Neuronal stem cell (in vitro differentiated cells): ENCODE measurements around the gene LGR4.

Experiments
- DNase-seq: peaks from one replicate; pipeline ENCODE4 v3.0.0-alpha.2; 2013; ENCODE audit warnings: low spot score
- H2AFZ ChIP-seq: one replicate; pipeline ENCODE4 v1.6.1; 2013; ENCODE audit warnings: mild to moderate bottlenecking, low read length, inconsistent platforms
- H2AK5ac ChIP-seq: 2 replicates; pipeline ENCODE4 v1.6.1; 2013; ENCODE audit warnings: low read depth, mild to moderate bottlenecking, inconsistent platforms, low read length, moderate library complexity, mixed read lengths
- H2BK120ac ChIP-seq: 2 replicates; pipeline ENCODE4 v1.6.1; 2013; ENCODE audit warnings: low read depth, mild to moderate bottlenecking, inconsistent platforms, low read length, moderate library complexity, mixed read lengths
- H2BK12ac ChIP-seq: one replicate; pipeline ENCODE4 v1.6.1; 2013; ENCODE audit warnings: low read length, inconsistent platforms
- H2BK15ac ChIP-seq: 2 replicates; pipeline ENCODE4 v1.6.1; 2013; ENCODE audit warnings: mild to moderate bottlenecking, low read length, inconsistent platforms, mixed read lengths
- H2BK5ac ChIP-seq: one replicate; pipeline ENCODE4 v1.6.1; 2013; ENCODE audit warnings: inconsistent platforms, mild to moderate bottlenecking, low read length, moderate library complexity
- H3K14ac ChIP-seq: one replicate; pipeline ENCODE4 v1.6.1; 2013; ENCODE audit warnings: low read length, inconsistent platforms
- H3K18ac ChIP-seq: 2 replicates; pipeline ENCODE4 v1.6.1; 2013; ENCODE audit warnings: low read length, inconsistent platforms
- H3K23ac ChIP-seq: 2 replicates; pipeline ENCODE4 v1.6.1; 2013; ENCODE audit warnings: low read depth, mild to moderate bottlenecking, mixed read lengths, low read length, inconsistent platforms; ENCODE audit not compliant: poor library complexity
- H3K27ac ChIP-seq: replicated peaks from 3 replicates; pipeline ENCODE4 v1.5.1; 2013; ENCODE audit warnings: low read length, inconsistent platforms
- H3K27me3 ChIP-seq, 3 experiments: 2 replicates each; pipeline ENCODE4 v1.6.1; 2013; ENCODE audit warnings: low read length in 3 of 3, mild to moderate bottlenecking in 2 of 3, inconsistent platforms in 1 of 3, low read depth in 1 of 3, mixed read lengths in 1 of 3, moderate library complexity in 1 of 3; ENCODE audit not compliant: control insufficient read depth in 3 of 3, insufficient read depth in 3 of 3
- H3K36me3 ChIP-seq, 2 donors: replicated peaks in 1 of 2; 2 replicates each; pipeline ENCODE4 v1.6.1; 2013; ENCODE audit warnings: low read length in 2 of 2; ENCODE audit not compliant: control insufficient read depth in 2 of 2, insufficient read depth in 2 of 2
- H3K4ac ChIP-seq: 2 replicates; pipeline ENCODE4 v1.6.1; 2013; ENCODE audit warnings: inconsistent platforms, mild to moderate bottlenecking, low read length, moderate library complexity
- H3K4me1 ChIP-seq, 2 donors: 1 replicate in 1 of 2; 2 replicates in 1 of 2; pipeline ENCODE4 v1.6.1; 2013; ENCODE audit warnings: low read length in 2 of 2, low read depth in 1 of 2; ENCODE audit not compliant: control insufficient read depth in 2 of 2, insufficient read depth in 1 of 2
- H3K4me2 ChIP-seq: one replicate; pipeline ENCODE4 v1.6.1; 2013; ENCODE audit warnings: mild to moderate bottlenecking, low read length, inconsistent platforms; ENCODE audit not compliant: insufficient read depth, poor library complexity, severe bottlenecking
- H3K4me3 ChIP-seq, 2 donors: 2 replicates each; pipeline ENCODE4 v1.5.1; 2013; ENCODE audit warnings: low read length in 2 of 2, mild to moderate bottlenecking in 2 of 2, inconsistent platforms in 1 of 2, moderate library complexity in 1 of 2
- H3K79me1 ChIP-seq: one replicate; pipeline ENCODE4 v1.6.1; 2013; ENCODE audit warnings: low read depth, mild to moderate bottlenecking, inconsistent platforms, low read length, moderate library complexity
- H3K9ac ChIP-seq: one replicate; pipeline ENCODE4 v1.6.1; 2013; ENCODE audit warnings: mild to moderate bottlenecking, low read depth, low read length, inconsistent platforms; ENCODE audit not compliant: poor library complexity
- H3K9me3 ChIP-seq, 2 donors: replicated peaks in 1 of 2; 2 replicates each; pipeline versions ENCODE3 to v1.6.1; 2013; ENCODE audit warnings: low read length in 2 of 2, mild to moderate bottlenecking in 2 of 2, inconsistent platforms in 1 of 2, low read depth in 1 of 2, mixed read lengths in 1 of 2, moderate library complexity in 1 of 2; ENCODE audit not compliant: control insufficient read depth in 2 of 2, insufficient read depth in 1 of 2
- H4K8ac ChIP-seq: one replicate; pipeline ENCODE4 v1.6.1; 2013; ENCODE audit warnings: low read depth, mild to moderate bottlenecking, inconsistent platforms, low read length, moderate library complexity
- H4K91ac ChIP-seq: one replicate; pipeline ENCODE4 v1.6.1; 2013; ENCODE audit warnings: low read length, low read depth, mild to moderate bottlenecking, inconsistent platforms; ENCODE audit not compliant: poor library complexity
- WGBS, 2 donors: extraction: QIAGEN DNeasy Blood & Tissue Kit; methylation state at CpG; one replicate each; pipeline ENCODE4 v1.1.7; 2013; ENCODE audit warnings: missing lambda C conversion rate in 2 of 2, mixed read lengths in 1 of 2; ENCODE audit not compliant: insufficient read length in 2 of 2, insufficient replicate concordance in 1 of 2; ENCODE audit errors: extremely low coverage in 2 of 2; 5-methylcytosine and 5-hydroxymethylcytosine counted together

Gene LGR4

DNA sequence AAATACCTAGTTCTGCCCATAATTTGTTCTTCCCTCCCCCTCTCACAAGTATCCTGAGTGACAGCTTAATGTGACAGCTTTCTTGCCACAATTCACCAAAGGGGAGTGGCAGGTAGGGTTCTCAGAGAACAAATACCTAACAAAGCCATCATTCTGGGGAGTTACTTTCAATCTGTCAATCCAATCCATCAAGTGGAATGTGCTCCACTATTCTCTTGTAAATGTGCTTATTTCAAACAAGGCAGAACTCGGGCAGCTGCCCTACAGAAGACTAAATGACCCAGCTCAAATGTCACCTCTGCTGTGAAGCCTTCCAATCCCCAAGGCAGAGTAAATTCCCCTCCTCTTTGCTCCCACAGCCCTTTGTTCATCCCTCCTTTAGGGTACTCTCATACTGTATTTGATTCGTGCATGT, 27.8 kb downstream of the LGR4 start:
- Histone ChIP-seq H4K91ac (no peak overlapping the region), H3K4me2 (peak overlapping the region; percentile 48), H2BK15ac (no peak overlapping the region), H3K14ac (no peak overlapping the region), H3K4me1 (peaks cover 23 to 28% of the 10 kb centered on the region in 2 donors), H3K18ac (no peak overlapping the region), H2AFZ (no peak overlapping the region), H3K27me3 (no peaks in the 10 kb centered on the region), H3K9me3 (peaks cover 0 to 2% of the 10 kb centered on the region in 2 donors), H2BK12ac (no peak overlapping the region), H2AK5ac (no peak overlapping the region), H2BK5ac (no peak overlapping the region), H3K4ac (no peak overlapping the region), H3K23ac (no peak overlapping the region), H3K36me3 (peaks cover 2 to 7% of the 10 kb centered on the region in 2 donors), H4K8ac (no peak overlapping the region), H3K4me3 (no peak overlapping the region), H2BK120ac (no peak overlapping the region), H3K27ac (peak overlapping the region; percentile 99), H3K79me1 (no peaks in the 10 kb centered on the region), H3K9ac (no peak overlapping the region)
- DNase-seq = peak; percentile 81
- WGBS, 2 donors = no CpG with 5 or more reads among the region's 2 CpGs

DNA sequence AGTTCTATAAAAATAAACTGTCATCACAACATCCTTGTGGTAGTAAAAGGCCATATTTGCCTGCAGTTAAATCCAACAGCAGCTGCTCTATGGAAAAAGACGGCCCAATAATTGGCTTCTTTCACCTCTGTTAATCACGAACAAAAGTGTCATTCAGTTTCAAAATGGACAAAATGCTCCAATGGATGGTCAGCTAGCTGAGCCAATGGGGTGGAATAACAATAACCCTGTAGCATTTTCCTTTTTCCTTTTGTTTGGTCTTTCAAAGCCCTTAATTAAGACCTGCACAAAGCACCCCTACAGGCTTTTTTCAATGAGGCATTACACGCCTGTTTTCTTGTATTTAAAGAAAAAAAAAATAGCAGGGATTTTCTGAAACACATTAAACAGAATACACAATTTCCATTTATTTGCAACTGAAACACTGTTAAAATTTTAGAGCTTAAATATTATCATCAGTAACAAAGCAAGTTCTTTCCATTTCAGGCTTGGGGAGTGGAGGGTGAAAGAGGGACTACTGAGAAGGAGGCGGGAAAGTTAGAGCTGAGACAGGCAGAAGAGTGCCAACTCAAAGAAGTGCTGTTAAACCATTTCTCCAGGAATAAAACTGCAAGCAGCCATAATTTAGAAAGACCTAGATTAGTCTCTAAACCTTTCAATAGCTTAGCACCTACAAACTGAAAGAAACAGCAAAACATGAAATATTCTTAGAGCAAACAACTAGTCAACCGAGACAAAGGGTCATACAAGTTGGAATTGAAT, 28.7 kb downstream of the LGR4 start:
- no peaks in the 10 kb centered on the region for H3K79me1 ChIP-seq
- H3K27ac ChIP-seq = peak overlapping the region; percentile 97
- no peak overlapping the region for H3K18ac ChIP-seq
- peaks cover 0 to 2% of the 10 kb centered on the region in 2 donors for H3K9me3 ChIP-seq
- DNase-seq = peak; percentile 89
- no peak overlapping the region for H4K8ac ChIP-seq
- H2BK120ac ChIP-seq = no peak overlapping the region
- no peak overlapping the region for H3K23ac ChIP-seq
- no peak overlapping the region for H2AK5ac ChIP-seq
- H2BK12ac ChIP-seq = no peak overlapping the region
- H2BK15ac ChIP-seq = no peak overlapping the region
- no peak overlapping the region for H3K14ac ChIP-seq
- H3K4me2 ChIP-seq = no peak overlapping the region
- H4K91ac ChIP-seq = no peak overlapping the region
- no peak overlapping the region for H3K4ac ChIP-seq
- H2BK5ac ChIP-seq = no peak overlapping the region
- H3K9ac ChIP-seq = no peak overlapping the region
- H2AFZ ChIP-seq = no peak overlapping the region
- H3K27me3 ChIP-seq = no peaks in the 10 kb centered on the region
- no CpG with 5 or more reads among the region's 5 CpGs for WGBS, 2 donors
- peaks cover 23 to 28% of the 10 kb centered on the region in 2 donors for H3K4me1 ChIP-seq
- H3K4me3 ChIP-seq = no peak overlapping the region
- peaks cover 2 to 7% of the 10 kb centered on the region in 2 donors for H3K36me3 ChIP-seq

GRCh38 chr11:27443227-27443626, 29.4 kb downstream of the LGR4 start:
- Histone ChIP-seq H3K23ac (no peak overlapping the region), H3K18ac (peak overlapping the region; percentile 73), H3K4me1 (peaks cover 23 to 28% of the 10 kb centered on the region in 2 donors), H2BK120ac (no peak overlapping the region), H3K4me2 (no peak overlapping the region), H4K8ac (no peak overlapping the region), H3K4me3 (no peak overlapping the region), H3K27ac (peak overlapping the region; percentile 78), H3K27me3 (no peaks in the 10 kb centered on the region), H3K79me1 (no peaks in the 10 kb centered on the region), H3K9me3 (no peaks in the 10 kb centered on the region), H2BK12ac (no peak overlapping the region), H2BK15ac (no peak overlapping the region), H3K14ac (no peak overlapping the region), H2BK5ac (no peak overlapping the region), H2AK5ac (no peak overlapping the region), H3K9ac (no peak overlapping the region), H4K91ac (no peak overlapping the region), H2AFZ (no peak overlapping the region), H3K36me3 (peaks cover 2 to 7% of the 10 kb centered on the region in 2 donors), H3K4ac (no peak overlapping the region)
- DNase-seq = no peak
- WGBS, 2 donors = no CpG with 5 or more reads among the region's 4 CpGs

DNA sequence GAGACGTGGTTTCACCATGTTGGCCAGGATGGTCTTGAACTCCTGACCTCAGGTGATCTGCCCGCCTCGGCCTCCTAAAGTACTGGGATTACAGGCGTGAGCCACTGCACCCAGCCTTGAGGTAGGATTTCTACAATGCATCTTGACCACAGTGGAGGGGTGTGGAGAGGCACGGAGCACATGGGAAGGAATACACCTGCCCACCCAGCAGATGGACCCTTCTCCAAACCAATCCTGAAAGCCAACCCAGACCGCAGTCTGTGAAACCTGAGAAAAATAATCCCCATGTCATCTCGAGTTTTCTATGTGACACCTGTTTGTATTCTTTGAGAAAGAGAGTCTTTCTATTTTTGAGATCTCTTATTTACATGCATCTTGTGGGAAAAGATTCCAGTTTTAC, 32.5 kb downstream of the LGR4 start:
- H3K79me1 ChIP-seq = peaks cover 2% of the 10 kb centered on the region
- no peak overlapping the region for H3K4ac ChIP-seq
- no peak overlapping the region for H3K27ac ChIP-seq
- no peak overlapping the region for H3K14ac ChIP-seq
- no peaks in the 10 kb centered on the region for H3K27me3 ChIP-seq
- H2BK120ac ChIP-seq = no peak overlapping the region
- H2BK15ac ChIP-seq = no peak overlapping the region
- no peak overlapping the region for H2BK12ac ChIP-seq
- H3K36me3 ChIP-seq = peaks cover 0 to 2% of the 10 kb centered on the region in 2 donors
- H4K91ac ChIP-seq = no peak overlapping the region
- no peak for DNase-seq
- peak overlapping the region; percentile 59 for H3K18ac ChIP-seq
- no peak overlapping the region for H3K4me2 ChIP-seq
- H3K9me3 ChIP-seq = no peaks in the 10 kb centered on the region
- H3K23ac ChIP-seq = no peak overlapping the region
- H2BK5ac ChIP-seq = no peak overlapping the region
- no peak overlapping the region for H4K8ac ChIP-seq
- no peak overlapping the region for H2AFZ ChIP-seq
- no peak overlapping the region for H3K4me3 ChIP-seq
- no peak overlapping the region for H2AK5ac ChIP-seq
- H3K9ac ChIP-seq = no peak overlapping the region
- no CpG with 5 or more reads among the region's 7 CpGs for WGBS, 2 donors
- H3K4me1 ChIP-seq = peaks cover 16 to 25% of the 10 kb centered on the region in 2 donors
